Right kidney (tissue), 1 donor: ENCODE results near the gene SUPT4H1.

Experiments
- DNase-seq: peaks from one replicate; pipeline ENCODE4 v3.0.0-alpha.2; 2016

Gene SUPT4H1

DNA sequence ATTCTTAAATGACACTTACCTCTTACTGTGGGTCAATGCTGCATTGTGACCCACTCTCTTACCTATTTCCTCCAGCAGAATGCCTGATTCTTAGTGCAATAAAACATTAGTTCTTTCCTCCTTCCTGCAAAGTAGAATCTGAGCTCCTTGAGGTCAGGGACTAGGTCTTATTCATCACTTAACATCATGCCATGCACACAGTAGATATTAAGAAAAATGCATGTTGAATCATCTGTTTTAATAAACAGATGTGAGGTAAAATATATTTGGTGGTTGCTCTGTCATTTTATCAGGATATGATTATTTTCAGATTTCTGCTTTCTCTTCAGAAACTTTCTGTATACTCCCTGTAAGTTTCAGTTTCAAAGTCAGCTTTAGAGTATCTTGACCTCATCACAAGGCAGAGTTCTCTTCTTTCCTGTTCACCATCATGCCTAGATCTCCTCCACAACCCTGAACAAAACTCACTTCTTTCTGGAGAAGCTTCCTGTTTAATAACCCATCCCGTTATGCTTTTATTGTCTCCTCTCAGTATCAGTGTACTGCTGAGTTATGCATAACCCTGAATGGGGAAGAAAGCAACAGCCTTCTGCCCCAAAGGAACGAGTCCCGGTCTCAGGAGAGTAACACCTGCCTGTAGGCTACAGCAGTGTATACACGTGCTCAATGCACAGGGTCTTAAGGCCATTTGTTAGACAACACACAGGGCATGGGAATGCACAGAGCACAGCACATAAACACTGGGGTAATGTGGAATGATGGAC, 30.3 kb upstream of the SUPT4H1 start:
- DNase-seq: no peak

DNA sequence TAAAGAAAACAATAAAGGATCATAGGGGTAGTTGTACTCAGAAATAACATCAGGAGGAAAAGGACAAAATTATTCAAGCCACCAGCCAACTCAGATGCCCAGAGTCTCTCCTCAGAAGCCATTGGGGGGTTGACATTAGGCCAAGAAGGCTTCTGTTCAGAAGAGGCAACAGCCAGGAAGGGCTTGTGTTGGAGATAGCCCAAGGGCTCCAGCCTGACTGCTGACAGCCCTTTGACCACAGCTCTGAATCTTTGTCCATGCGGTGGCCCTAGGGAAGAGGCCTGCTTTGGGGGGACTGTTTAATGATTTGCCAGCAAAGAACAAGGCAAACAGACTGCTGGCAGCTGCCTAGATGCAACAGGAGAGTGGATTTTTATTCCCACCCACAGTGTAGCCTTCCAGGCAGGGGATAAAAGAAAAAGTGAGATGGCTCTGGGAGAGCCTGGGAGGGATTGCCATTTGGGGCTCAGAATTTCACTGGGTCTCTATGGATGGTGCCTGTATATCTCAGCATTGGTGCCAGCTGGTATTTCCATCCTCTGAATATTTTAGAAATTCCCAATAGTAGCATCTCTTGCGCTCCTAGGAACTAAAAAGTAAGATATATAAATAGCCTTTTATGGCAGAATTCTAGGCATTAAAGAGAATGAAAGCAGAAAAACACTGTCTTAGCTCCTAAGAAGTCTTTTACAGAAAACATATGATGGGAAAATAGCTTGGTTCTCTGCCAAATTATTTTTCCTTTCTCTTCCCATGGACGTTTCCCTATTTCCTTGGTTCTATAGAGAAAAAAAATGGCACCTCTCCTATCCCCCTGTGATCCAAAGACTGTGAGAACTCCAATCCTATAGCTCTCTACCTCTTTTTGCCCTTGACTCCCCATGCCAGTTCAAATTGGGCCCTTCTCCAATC, 29.4 kb upstream of the SUPT4H1 start:
- DNase-seq: no peak

GRCh38 chr17:58380207-58381123, 28.5 kb upstream of the SUPT4H1 start:
- no peak for DNase-seq

DNA sequence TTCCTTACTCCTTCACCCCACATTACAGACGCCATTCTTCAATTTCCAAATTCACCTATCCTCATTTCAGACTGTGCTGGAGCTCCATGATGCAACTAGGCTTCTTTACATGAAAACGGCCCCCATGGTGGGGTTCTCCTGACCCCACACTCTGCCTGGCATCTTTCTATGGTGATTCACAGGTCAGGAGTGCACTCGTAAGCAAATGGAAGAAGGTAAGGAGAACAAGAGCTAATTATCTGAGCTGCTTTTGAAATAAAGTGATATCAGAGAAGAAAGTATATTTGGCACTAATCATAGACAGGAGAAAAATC, 27.5 kb upstream of the SUPT4H1 start:
- no peak for DNase-seq

GRCh38 chr17:58378733-58379510, 26.9 kb upstream of the SUPT4H1 start:
- DNase-seq: no peak

DNA sequence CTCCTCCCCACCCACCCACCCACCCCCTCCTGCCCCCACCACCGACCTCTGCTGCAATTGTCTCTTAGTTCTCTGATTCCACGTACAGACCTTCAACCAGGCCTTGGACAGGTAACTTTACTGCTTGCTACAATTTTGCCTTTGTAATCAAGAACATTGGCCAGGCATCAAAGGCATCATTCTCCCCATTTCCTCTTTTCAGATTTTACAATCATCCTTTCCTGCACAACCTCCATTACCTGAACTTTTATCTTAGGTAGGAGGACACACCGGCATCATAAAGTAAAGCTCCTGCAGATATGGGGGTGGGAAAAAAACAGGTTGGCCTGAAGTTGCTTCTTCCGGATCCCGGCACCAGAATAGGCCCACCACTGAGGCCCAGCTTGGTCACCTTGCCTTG, 25.7 kb upstream of the SUPT4H1 start:
- DNase-seq: no peak

DNA sequence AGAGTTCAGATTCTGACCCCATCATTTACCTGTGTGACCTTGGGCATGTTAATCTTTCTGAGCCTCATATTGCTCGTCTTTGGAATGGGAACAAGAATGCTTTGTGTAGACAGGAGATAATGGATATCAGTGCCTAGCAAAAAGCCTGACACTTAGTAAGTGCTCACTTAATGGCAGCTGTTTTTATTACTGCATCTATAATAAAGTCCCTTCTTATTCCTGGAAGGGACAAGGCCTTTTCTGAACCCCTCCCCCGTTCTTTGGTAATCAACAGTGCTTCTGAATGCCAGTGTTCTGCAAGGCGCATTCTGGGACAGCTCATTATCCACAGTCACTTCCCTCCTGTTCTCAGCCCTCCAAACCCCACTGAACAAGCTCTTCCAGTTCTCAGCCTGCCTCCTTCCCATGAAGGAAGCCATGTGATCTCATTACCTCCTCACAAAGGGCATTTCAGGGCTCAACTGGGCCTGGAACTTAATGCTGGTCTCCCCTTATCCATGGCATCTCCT, 25.1 kb upstream of the SUPT4H1 start:
- DNase-seq: no peak

GRCh38 chr17:58376472-58377000, 24.5 kb upstream of the SUPT4H1 start:
- DNase-seq: no peak

DNA sequence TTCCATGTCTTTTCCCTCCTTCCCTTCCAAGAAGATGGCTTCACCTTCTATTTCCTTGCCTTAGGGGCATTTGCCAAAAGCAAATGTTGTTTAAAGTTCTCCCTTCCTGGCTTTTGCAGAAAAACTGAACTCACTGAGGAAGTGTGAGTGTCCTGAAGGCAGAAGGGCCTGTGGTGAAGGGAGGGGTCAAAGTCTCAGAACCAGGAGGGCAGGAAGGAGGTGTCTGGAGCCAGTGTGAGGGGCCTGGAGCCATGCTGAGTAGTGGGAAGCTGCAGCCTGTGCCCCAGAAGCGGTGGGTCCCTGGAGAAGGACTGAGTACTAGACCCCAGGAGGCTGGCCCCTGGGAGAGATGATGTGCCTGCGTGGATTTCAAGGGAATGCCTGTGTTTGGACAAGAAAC, 23.8 kb upstream of the SUPT4H1 start:
- no peak for DNase-seq

- no peak for DNase-seq
Measured at GRCh38 chr17:58375256-58375655, 23.3 kb upstream of the SUPT4H1 start.

- DNase-seq: no peak
Measured at GRCh38 chr17:58373923-58374322, 21.9 kb upstream of the SUPT4H1 start.

DNA sequence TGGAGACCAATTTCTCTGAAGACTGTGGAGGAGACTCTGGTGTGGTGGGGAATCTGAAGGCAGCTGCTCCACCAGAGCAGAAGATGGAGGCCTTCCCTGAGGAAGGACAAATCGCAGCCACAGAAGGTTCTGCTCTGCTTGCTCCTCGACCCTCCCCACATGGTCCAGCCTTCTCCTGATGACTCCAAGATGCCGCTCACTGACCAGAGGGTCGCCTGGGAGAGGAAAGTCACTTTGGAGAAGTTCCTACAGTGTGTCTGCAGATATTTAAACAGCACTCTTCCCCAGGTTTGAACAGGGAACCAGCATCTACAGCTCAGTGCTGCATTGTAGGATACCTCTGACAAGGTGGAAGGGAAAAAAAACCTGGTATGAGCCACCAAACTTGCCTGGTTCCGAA, 21.0 kb upstream of the SUPT4H1 start:
- no peak for DNase-seq

DNA sequence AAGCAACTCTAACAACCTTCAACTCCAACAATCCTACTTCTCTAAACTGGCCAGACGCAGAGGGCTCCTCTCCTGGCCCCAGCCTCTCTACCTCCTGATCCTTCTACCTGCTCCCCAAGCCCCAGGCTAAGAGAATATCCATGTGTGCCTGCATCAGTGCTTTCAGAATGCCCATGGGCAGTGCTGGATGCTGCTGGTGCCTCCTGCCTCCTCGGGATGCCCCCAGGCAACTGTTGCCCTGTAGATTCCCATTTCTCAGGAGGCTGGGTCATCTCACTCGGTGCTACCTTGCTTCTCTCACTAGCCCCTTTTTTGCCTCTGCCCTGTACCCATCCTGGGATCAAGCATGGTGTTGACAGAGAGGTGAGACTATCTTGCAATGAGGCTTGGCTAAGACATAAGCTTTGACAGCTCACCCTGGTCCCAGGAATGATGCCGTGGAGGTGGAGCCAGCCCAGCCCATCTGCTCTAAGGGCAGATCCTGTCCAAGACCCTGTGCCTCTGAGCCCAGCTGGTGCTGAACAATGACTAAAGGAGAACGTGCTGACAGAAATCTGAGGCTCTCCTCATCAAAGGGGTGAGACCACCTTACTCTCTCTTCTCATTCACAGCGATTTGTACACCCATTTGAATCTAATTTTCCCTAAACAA, 19.4 kb upstream of the SUPT4H1 start:
- no peak for DNase-seq

DNA sequence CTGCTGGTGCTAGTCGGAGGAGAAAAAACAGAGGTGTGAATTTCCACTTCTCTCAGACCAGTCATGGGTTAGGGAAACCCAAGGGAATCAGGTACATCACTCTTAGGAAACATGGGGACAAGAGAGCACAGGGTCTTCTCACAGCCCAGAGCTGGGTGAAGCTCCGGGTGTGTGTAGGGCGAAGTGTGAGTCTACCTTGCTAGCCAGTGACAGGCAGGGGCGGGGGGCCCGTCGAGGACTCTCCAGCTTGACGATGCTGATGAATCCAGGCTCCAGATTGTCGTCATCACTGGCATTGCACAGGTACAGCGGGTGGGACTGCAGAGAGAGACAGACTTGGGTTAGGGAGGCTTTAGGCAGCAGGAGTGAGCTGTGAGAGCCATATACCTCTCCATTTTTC, 18.7 kb upstream of the SUPT4H1 start:
- DNase-seq: no peak

GRCh38 chr17:58370309-58370708, 18.3 kb upstream of the SUPT4H1 start:
- no peak for DNase-seq

DNA sequence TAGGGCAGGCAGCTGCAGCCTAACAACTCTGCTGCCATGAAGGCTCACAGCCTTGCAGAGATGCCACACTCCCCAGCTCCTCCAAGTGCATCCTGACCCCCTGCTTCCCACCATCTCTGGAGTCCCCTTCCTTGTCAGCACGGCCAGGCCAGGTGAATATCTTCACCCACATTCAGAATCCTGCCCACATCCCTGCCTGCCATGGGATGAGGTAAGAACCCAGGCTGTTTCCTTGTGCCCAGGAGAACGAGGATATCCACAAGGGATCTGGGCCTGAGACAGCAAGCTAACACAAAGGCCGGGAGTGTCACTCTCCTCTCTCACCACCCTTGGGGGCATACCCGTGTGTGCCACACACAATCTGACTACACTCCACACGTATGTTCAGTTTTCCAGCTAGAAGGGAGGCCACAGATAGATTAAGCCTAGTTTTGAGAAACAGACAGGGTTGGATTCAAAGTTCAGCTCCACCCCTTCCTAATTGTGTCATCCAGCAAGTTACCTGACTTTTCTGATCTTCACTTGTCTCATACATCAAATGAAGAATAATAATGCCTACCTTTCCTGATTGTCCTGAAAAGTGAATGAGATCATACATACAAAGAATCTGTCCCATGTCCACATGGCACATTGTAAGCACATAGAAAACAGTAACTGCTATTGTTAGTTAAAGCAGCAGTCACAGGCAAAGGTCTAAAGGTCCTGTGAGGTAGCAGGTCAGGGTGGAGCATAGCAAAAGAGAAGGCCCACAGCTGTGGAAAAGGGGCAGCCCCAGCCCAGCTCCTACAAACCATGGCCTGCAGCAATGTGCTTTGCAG, 17.4 kb upstream of the SUPT4H1 start:
- DNase-seq: no peak

- DNase-seq: no peak
Measured at GRCh38 chr17:58368860-58369213, 16.8 kb upstream of the SUPT4H1 start.

- no peak for DNase-seq
Measured at GRCh38 chr17:58367461-58367860, 15.5 kb upstream of the SUPT4H1 start.

- DNase-seq: no peak
Measured at GRCh38 chr17:58365980-58366595, 14.1 kb upstream of the SUPT4H1 start.
